ENCODE results near the gene SLC1A1.
"Not testable (repeated sequence)": the region's sequence is repeated elsewhere in the genome, so short reads cannot be mapped to it uniquely, and the experiment has no call there.

SLC1A1 gene

GRCh38 chr9:4541281-4541680, 51.0 kb downstream of the SLC1A1 start:
- FAIRE-seq, result no peak

GRCh38 chr9:4541856-4542255, 51.6 kb downstream of the SLC1A1 start:
- FAIRE-seq, result no peak
- DNase-seq (ENCODE audit: insufficient read length, low spot score), result no peak
- no peak for TF ChIP-seq POLR2A (IDR thresholded peaks at IDR 0.05; ENCODE audit: low read depth, low read length)

More at GRCh38 chr9:4541281-4541680, 51.0 kb downstream of the SLC1A1 start:
- no peak for DNase-seq (ENCODE audit: insufficient read length, low spot score)
- no peak for TF ChIP-seq POLR2A (IDR thresholded peaks at IDR 0.05; ENCODE audit: low read depth, low read length)

GRCh38 chr9:4544714-4545113, 54.4 kb downstream of the SLC1A1 start:
- not testable (repeated sequence) for DNase-seq (ENCODE audit: insufficient read length, low spot score); FAIRE-seq

- DNase-seq (ENCODE audit: insufficient read length, low spot score), result no peak
- FAIRE-seq, result peak; percentile 72
- no peak for TF ChIP-seq POLR2A (IDR thresholded peaks at IDR 0.05; ENCODE audit: low read depth, low read length)
Measured at GRCh38 chr9:4547016-4547415, 56.7 kb downstream of the SLC1A1 start.

GRCh38 chr9:4548811-4549725, 58.8 kb downstream of the SLC1A1 start:
- FAIRE-seq (peak; percentile 20), DNase-seq (ENCODE audit: insufficient read length, low spot score) (no peak)
- TF ChIP-seq POLR2A (IDR thresholded peaks at IDR 0.05; ENCODE audit: low read depth, low read length), result no peak

- DNase-seq (ENCODE audit: insufficient read length, low spot score) (no peak), FAIRE-seq (no peak)
- no peak for TF ChIP-seq POLR2A (IDR thresholded peaks at IDR 0.05; ENCODE audit: low read depth, low read length)
Measured at GRCh38 chr9:4549751-4550295, 59.6 kb downstream of the SLC1A1 start.

GRCh38 chr9:4550777-4551484, 60.7 kb downstream of the SLC1A1 start:
- FAIRE-seq, result no peak
- no peak for TF ChIP-seq POLR2A (IDR thresholded peaks at IDR 0.05; ENCODE audit: low read depth, low read length)
- DNase-seq (ENCODE audit: insufficient read length, low spot score), result no peak

- DNase-seq (ENCODE audit: insufficient read length, low spot score) (no peak), FAIRE-seq (peak; percentile 55)
- no peak for TF ChIP-seq POLR2A (IDR thresholded peaks at IDR 0.05; ENCODE audit: low read depth, low read length)
Measured at GRCh38 chr9:4553951-4554381, 63.7 kb downstream of the SLC1A1 start.

GRCh38 chr9:4555236-4555635, 65.0 kb downstream of the SLC1A1 start:
- TF ChIP-seq POLR2A (IDR thresholded peaks at IDR 0.05; ENCODE audit: low read depth, low read length), result no peak
- FAIRE-seq (no peak), DNase-seq (ENCODE audit: insufficient read length, low spot score) (no peak)

- DNase-seq (ENCODE audit: insufficient read length, low spot score) (no peak), FAIRE-seq (no peak)
- TF ChIP-seq POLR2A (IDR thresholded peaks at IDR 0.05; ENCODE audit: low read depth, low read length), result no peak
Measured at GRCh38 chr9:4558371-4558998, 68.2 kb downstream of the SLC1A1 start.

GRCh38 chr9:4559261-4560182, 69.3 kb downstream of the SLC1A1 start:
- DNase-seq (ENCODE audit: insufficient read length, low spot score) (no peak), FAIRE-seq (no peak)
- no peak for TF ChIP-seq POLR2A (IDR thresholded peaks at IDR 0.05; ENCODE audit: low read depth, low read length)

GRCh38 chr9:4563105-4563504, 72.8 kb downstream of the SLC1A1 start:
- no peak for DNase-seq (ENCODE audit: insufficient read length, low spot score)
- no peak for TF ChIP-seq POLR2A (IDR thresholded peaks at IDR 0.05; ENCODE audit: low read depth, low read length)
- no peak for FAIRE-seq

GRCh38 chr9:4566806-4567205, 76.5 kb downstream of the SLC1A1 start:
- no peak for DNase-seq (ENCODE audit: insufficient read length, low spot score)
- no peak for TF ChIP-seq POLR2A (IDR thresholded peaks at IDR 0.05; ENCODE audit: low read depth, low read length)
- no peak for FAIRE-seq
